ENCODE data around the gene ADH7. TPM values are rescaled to one million over a fixed set of nuclear protein-coding genes. Genes with fewer than 3 reads are reported as not detected.

The ADH7 gene
- not detected for total RNA-seq

DNA sequence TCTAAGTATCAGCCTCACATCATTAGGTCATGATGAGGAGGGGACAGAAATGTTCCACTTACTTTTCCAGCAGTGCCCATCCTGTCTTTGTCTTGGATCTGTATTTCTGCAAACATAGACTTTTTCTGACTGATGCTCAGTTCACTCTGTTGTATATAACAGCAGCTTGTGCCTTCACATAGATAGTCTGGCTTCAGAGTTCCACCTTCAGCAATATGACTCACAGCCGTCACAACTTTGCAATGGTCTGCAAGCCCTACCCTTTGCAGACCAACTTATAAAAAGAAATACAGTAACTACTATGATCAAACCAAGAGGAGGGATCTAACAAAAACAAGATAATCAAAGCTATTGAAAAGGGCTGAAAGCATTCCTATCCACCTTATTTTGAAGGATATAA, at the start of gene ADH7:
ADH7 (minus strand) TSS at position 189 of the 400 bp plus-strand sequence; CDS start at position 80, 109 bp downstream.
- DNase-seq (ENCODE audit: low read depth in 2 of 3, low spot score in 2 of 3): no peak

DNA sequence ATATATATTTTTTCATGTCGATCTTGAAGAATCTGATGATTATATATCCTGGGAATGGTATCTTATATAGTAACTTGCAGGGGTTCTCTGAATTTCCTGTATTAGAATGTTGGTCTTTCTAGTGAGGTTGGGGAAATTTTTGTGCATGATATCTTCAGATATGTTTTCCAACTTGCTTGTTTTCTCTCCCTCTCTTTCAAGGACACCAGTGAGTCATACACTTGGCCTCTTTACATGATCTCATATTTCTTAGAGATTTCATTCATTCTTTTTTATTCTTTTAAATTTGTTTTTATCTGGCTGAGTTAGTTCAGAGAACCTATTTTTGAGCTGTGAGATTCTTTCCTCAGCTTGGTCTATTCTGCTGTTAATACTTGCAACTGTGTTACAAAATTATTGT, 48.5 kb upstream of the ADH7 start:
- no peak for DNase-seq (ENCODE audit: low read depth in 2 of 3, low spot score in 2 of 3)

GRCh38 chr4:99473131-99473530, 38.0 kb upstream of the ADH7 start:
- no peak for DNase-seq (ENCODE audit: low read depth in 2 of 3, low spot score in 2 of 3)

DNA sequence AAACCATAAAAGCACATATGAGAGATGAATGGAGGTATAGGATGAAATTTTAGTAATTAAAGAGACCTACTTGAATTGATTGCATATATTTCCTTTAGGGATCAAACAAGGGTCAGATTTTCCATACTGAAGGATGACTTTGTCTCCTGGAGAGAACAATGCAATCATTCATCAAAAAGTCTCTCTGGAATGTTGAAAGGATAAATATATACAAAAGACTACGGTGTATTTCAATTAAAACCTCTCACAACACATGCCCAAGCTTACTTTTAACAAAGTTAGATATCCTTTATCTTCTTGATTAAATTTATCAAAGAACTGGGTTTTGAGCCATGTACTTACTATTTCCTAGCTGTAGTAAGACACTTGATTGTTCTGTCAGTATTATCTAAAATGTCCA, 36.8 kb upstream of the ADH7 start:
- DNase-seq (ENCODE audit: low read depth in 2 of 3, low spot score in 2 of 3): no peak

DNA sequence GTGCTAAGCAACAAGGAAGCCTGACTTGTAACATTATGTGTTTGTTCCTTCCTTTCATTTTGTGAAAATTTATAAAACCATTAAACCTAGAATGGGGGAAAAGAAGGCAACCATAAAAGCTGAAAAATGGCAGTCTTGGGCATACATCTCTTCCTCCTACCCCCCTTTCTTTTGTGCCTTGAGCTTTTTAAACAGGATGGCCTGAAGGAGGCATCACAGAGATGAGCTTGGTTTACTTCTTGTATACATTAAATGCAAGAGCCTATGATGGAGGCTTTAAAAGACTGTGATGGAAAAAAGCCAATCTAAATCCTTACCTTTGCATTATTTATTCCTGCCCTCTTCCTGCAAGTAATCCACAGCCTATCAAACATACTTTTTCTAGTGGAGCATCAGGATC, 36.2 kb upstream of the ADH7 start:
- DNase-seq (ENCODE audit: low read depth in 2 of 3, low spot score in 2 of 3): no peak

- no peak for DNase-seq (ENCODE audit: low read depth in 2 of 3, low spot score in 2 of 3)
Measured at GRCh38 chr4:99468889-99469288, 33.7 kb upstream of the ADH7 start.

GRCh38 chr4:99467887-99468286, 32.7 kb upstream of the ADH7 start:
- no peak for DNase-seq (ENCODE audit: low read depth in 2 of 3, low spot score in 2 of 3)

DNA sequence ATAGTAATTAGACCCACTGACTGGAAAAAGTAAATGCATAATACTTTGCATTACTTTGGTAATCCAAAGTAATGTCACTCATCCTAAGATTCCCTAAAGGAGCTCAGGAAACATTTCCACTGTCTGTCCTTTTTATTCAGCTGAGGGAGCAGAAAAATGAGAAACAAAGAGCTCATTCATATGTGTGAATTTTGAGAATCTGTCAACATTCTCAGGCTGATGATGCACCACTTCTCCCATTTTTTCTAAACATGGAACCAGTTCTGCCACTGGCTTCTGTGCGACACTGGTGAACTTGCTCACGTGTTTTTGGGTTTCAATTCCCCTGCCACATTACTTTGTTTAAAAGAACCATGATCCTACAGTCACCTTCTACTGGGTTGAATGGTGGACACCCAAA, 28.4 kb upstream of the ADH7 start:
- DNase-seq (ENCODE audit: low read depth in 2 of 3, low spot score in 2 of 3): no peak

GRCh38 chr4:99462875-99463464, 27.8 kb upstream of the ADH7 start:
- peak; percentile 10 to 78 (median 45) for DNase-seq (ENCODE audit: low read depth in 2 of 3, low spot score in 2 of 3)

DNA sequence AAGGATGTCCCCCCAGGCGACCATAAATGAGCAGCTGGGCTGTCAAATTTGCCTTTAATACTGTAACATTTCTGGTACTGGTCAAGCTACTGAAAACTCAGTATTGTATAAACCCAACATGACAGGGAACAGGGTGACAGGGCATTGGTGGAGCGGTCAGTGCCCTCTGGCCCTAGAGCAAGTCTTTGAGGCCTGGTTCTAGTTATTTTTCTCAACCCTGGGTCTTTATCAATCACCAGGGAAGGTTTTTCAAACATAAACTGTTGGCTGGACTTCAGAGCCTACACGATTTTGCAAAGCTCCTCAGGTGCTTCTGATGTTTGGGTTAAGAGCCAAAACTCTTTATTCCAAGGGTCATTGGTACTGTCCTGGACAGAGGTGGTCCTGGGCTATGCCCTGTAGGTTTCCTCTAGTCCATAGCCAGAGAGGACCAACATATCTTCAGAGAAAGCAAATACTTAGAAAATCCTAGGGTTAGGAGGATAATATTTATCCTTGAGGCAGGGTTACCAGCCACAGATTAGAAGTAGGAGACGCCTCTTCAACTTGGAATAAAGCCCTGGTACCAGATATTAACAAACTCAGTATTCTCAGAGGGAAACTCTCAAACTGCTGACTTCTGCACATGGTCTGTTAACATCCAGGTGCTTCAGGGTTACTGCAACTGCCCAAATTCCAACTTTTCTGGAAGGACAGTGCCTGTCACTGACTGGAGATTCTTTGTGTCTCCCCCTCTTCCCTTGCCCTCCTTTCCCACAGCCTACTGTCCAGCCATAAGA, 26.7 kb upstream of the ADH7 start:
- no peak for DNase-seq (ENCODE audit: low read depth in 2 of 3, low spot score in 2 of 3)

DNA sequence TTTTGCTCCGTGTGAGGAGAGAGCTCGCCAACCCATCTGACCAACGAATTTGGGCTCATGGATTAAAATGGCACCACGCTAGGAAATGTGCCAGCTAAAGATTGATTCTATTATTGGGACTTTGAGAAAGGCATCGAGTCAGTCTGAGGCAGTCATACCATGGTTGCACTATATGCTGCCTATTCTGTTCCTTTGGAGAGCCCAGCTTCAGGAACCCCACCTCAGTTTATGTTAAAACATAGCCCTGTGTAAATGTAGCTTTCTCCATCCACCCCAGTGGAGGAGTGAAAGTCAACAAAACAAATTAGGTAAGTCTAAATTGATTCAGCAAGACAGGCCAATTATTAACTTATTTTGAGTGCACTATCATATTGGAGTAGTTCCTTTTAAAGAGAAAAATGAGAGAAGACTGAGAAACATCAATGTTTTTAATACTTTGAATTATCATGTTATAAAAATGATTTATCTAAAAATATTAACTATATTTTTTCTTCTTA, 24.5 kb upstream of the ADH7 start:
- no peak for DNase-seq (ENCODE audit: low read depth in 2 of 3, low spot score in 2 of 3)

GRCh38 chr4:99458911-99459447, 23.8 kb upstream of the ADH7 start:
- DNase-seq (ENCODE audit: low read depth in 2 of 3, low spot score in 2 of 3): no peak

DNA sequence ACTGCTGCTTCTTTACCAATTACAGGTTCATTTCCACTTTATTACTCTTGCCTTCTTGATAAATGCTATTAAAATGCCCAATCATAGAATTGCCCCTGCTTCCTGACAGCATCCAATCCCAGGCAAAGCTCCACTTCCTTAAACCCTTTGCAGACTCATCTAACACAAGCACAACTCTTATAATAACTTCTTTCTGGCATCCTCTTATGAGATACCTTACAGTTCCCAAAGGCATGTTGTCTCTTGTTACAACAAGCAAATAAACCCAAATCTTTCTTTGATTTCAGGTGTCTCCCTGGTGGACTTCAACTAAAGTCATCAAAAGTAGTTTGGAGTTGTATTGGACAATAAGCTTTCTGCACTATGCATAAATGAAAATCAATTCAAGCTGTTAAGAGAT, 22.5 kb upstream of the ADH7 start:
- no peak for DNase-seq (ENCODE audit: low read depth in 2 of 3, low spot score in 2 of 3)

- DNase-seq (ENCODE audit: low read depth in 2 of 3, low spot score in 2 of 3): no peak
Measured at GRCh38 chr4:99457270-99457669, 22.1 kb upstream of the ADH7 start.

GRCh38 chr4:99447513-99447912, 12.4 kb upstream of the ADH7 start:
- no peak for DNase-seq (ENCODE audit: low read depth in 2 of 3, low spot score in 2 of 3)

DNA sequence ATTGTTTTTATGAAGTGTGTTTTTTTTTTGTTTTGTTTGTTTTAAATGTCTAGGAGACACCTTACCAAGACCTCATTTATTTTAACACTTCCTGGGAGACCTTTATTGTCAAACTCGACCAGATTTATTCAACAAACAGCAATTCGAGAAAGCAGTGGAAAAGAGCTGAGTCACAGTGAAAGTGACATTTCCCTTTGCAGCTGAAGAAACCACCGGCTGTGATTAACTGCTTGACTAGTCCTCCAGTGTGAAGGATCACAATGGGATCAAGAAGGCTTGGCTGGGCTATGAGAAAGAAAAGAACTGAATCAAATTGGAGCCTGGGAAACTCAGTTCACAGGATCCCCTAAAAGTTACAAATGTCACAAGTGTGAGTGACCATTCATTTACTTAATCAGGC, 11.9 kb upstream of the ADH7 start:
- peak in 2 of 3 donors; percentile 18 to 58 for DNase-seq (ENCODE audit: low read depth in 2 of 3, low spot score in 2 of 3)

GRCh38 chr4:99438405-99438780, 3.3 kb upstream of the ADH7 start:
- DNase-seq (ENCODE audit: low read depth in 2 of 3, low spot score in 2 of 3): no peak

DNA sequence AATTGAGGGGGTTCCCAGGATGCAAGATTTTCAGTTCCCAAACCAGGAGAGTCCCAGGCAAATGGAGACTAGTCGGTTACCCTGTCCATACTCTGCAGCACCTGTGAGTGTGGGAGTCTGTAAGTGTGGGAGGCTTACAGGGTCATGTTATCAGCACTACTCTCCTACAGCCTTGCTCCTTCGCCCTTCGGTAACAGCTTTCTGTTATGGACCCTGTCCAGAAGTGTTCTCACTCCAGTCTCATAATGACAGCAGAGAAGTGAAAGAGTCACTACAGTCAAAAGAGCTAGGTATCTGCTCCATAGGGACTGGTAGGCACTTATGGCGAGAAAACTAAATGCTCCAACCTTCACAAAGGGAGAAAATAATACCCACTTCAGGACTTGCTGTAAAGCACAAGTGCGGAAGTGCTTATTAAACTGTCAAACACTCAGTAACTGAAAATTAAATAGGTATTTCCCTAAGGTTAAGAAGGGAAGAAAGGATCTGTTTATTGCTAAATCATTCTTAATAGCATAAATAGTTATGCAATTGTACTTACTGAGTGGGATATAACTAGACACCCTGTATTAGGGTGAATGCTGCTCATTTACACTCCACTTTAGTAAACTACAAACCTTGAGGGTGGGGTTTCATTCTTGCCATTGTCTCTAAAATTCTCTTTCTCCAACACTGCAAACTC, 2.7 kb upstream of the ADH7 start:
- DNase-seq (ENCODE audit: low read depth in 2 of 3, low spot score in 2 of 3): no peak

DNA sequence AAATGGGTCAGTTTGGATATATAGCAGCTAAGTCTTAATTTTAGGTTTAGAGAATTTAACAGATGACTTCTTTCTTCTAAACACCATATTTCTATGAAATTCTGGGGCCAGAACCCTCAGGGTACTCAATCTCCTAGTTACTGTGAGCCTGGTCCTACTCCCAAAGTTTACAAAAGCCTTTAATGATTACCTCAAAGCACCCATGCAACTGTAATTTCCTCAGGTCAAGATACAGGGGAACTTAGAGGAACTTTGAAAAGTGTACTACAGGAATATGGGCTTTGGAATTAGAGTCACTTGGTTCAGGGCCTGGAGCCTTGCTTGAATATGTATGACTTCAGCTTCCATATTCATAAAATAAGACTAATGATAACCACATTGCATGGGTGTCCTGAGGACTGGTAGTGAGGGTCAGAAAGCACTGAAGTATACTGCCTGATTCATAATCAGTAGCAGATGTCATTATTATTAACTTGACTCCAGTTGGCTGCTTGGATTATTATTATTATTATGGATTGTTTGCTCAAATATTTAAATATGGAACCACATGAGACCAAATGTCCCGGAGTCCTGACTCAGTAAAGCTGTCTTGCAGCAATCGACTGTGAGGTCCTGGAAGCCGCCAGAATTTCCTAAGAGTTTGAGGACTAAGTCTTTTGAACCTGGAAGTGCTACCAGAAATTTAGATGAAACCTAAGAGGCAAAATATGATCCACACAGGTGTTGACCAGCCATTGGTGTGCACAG, 2.0 kb upstream of the ADH7 start:
- DNase-seq (ENCODE audit: low read depth in 2 of 3, low spot score in 2 of 3): no peak

- DNase-seq (ENCODE audit: low read depth in 2 of 3, low spot score in 2 of 3): no peak
Measured at GRCh38 chr4:99436462-99436861, 1.3 kb upstream of the ADH7 start.

GRCh38 chr4:99430106-99430505, 5.0 kb downstream of the ADH7 start:
- no peak for DNase-seq (ENCODE audit: low read depth in 2 of 3, low spot score in 2 of 3)

Data from hematopoietic multipotent progenitor cell (in vitro differentiated cells).